Frontal cortex (tissue), 4 donors: ENCODE results near the gene LRIG3. TPM values are rescaled to one million over a fixed set of nuclear protein-coding genes. Genes with fewer than 3 reads are reported as not detected.
"Not testable (repeated sequence)": the region's sequence is repeated elsewhere in the genome, so short reads cannot be mapped to it uniquely, and the experiment has no call there.

Experiments
- DNase-seq, 2 donors: peaks; one replicate each; pipeline ENCODE4 v3.0.0; 2012; ENCODE audit warnings: low spot score in 2 of 2
- FAIRE-seq: peaks from 2 replicates; lab custom pipeline; 2012; peaks lifted over from hg19 to GRCh38; lab: Jason Lieb, UNC
- total RNA-seq: library from RNA; depleted of rRNA; stranded (reverse); fragments of >200 nt; gene quantifications from one replicate; pipeline ENCODE4 v1.2.3, GENCODE V29; 2014
- donor health status: control.
- donor health status: control.
- donor health status: control.

The LRIG3 gene
- total RNA-seq, 1 donor from 2014 or later: 10.6 TPM

DNA sequence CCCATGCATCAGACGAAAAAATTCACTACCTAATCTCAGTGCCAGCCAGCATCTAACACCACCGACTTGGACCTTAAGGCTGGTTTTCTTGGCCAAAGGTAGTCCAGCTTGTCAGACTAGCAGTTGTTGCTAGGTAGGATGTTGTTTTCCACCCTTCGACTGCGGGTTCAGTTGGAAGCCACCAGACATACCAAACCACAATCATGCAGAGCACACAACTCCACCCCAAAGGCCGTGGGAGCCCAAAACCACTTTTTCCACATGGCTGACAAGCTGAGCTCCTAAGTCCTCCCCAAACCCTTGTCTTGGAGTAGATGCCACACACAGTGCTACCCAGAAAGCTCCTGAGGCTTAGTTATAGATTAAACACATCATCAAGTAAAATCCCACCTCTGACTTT, 46.8 kb downstream of the LRIG3 start:
- DNase-seq (no peak), FAIRE-seq (no peak)

DNA sequence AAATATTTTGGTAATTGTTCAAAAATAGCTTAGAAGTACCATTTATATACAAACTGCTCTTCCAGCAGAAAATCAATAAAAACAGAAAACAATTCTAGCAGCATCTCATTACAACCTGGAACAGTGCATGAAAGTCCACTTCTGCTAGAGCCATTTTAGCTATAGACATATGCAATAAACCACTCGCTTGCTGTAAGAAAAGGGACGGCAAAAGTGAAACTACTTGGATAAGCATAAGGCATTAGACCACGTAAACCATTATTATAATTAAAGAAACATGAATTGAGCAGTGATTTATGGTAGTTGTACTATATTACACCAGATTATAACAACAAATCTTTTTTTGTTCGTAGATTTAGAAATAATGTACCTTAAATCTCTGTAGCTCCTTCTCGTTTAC, 48.7 kb downstream of the LRIG3 start:
- no peak for DNase-seq
- FAIRE-seq: no peak

DNA sequence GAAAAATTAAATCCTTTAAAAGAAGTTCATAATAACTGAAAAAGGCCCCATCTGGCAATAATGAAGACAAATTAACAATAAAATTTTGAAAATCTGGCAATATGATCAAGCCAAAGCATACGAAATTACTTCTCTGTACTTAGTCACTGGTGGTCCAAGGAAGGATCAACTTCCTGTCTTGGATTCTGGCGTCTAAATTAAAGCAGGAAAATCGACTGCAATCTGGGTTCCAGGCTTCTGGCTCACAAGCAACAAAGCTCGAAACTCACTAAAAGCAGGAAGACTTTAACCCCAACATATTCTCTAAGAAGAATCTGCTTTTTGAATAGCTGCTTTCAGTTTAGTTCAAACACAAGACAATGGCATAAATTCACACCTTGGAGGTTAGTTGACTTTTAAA, 49.7 kb downstream of the LRIG3 start:
- DNase-seq (no peak), FAIRE-seq (no peak)

DNA sequence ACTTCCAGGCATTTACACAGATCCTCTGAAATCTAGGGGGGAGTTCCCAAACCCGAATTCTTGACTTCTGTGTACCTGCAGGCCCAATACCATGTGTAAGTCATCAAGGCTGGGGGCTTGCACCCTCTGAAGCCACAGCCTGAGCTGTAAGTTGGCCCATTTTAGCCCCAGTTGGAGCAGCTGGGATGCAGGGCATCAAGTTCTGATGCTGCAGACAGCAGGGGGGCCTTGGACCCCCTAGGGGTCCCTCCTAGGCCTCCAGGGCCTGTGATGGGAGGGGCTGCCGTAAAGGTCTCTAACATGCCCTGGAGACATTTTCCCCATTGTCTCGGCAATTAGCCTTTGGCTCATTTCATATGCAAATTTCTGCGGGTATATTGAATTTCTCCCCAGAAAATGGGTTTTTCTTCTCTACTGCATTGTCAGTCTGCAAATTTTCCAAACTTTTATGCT, 59.5 kb downstream of the LRIG3 start:
- FAIRE-seq (no peak), DNase-seq (no peak)

DNA sequence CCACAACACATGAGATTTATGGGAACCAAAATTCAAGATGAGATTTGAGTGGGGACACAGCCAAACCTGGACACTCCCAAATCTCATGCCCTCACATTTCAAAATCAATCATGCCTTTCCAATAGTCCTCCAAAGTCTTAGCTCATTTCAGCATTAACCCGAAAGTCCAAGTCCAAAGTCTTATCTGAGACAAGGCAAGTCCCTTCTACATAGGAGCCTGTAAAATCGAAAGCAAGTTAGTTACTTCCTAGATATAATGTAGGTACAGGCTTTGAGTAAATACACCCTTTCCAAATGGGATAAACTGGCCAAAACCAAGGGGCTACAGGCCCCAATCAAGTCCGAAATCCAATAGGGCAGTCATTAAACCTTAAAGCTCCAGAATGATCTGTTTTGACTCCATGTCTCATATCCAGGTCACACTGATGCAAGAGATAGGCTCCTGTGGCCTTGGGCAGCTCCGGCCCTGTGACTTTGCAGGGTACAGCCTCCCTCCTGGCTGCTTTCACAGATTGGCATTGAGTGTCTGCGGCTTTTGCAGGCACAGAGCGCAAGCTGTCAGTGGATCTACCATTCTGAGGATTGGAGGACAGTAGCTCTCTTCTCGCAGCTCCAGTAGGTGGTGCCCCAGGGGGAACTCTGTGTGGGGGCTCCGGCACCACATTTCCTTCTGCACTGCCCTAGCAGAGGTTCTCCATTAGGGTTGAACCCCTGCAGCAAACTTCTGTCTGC, 60.1 kb downstream of the LRIG3 start:
- FAIRE-seq: no peak
- DNase-seq: no peak

DNA sequence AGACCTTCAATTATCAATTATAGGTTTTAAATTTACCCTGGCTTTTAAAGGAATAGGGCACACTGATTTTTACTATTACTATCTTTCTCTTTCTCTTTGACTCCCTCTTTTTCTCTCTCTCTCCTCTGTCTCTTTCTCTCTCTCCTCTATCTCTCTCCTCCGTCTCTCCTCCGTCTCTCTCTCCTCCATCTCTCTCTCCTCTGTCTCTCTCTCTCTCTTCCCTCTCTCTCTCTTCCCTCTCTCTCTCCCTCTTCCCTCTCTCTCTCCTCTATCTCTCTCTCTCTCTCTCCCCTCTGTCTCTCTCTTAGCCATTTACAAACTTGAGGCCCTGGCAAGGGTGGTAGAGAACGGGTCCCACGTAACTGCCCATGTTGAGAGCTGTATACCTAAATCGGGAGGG, 62.3 kb downstream of the LRIG3 start:
- FAIRE-seq (no peak), DNase-seq (no peak)

DNA sequence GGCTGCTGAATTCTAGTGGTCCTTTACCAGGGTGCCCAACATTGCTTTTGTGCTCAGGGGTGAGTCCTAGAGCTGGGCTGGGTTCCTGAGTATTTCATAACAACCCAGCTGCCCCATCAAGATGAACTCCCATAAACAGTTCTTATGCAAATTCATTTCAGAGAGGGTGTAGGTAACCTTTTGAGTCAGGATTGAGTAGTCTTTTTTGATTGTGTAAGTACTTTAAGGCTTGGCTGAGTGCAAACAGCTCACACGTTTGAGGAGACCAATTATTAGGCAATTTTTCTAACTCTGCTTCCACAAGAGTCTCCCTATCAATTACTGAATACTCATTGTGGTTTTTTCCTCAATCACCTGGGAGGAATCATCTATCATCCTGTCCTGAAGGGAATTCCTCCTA, 63.1 kb downstream of the LRIG3 start:
- DNase-seq, FAIRE-seq: not testable (repeated sequence)

DNA sequence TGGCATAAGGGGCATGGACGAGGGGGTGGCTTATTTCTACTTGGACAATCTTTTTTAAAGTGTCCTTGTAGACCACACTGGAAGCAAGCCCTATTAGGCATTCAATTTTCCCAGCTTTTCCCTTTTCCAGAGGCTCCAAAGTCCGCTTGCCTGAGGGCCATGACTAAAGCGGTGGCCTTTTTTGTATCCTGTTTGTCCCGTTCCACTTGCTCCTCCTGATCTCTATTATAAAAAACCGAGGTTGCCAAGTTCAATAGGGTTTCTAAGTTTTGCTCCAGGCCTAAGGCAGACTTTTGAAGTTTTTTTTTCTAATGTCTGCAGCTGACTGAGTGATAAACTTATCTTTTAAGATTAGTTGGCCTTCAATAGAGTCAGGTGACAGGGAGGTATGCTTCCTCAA, 64.7 kb downstream of the LRIG3 start:
- not testable (repeated sequence) for FAIRE-seq, DNase-seq

DNA sequence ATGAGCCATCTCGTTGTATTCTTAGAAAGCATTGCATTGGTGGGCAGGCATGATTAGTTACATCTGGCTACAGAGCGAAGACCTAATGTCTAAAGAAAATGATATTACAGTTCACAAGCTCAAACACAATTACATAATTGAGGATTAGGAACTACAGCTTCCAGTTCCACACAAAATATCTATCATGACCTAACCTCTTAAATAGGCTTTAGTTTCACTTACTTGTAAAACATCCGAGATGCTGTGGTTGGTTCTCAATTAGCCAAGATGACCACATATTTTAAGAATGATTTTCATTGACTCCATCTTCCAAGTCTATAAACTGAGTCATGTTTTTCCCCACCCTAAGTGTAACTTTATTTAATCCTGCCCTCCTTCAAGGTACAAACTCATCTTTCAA, 69.5 kb downstream of the LRIG3 start:
- DNase-seq: no peak
- no peak for FAIRE-seq

DNA sequence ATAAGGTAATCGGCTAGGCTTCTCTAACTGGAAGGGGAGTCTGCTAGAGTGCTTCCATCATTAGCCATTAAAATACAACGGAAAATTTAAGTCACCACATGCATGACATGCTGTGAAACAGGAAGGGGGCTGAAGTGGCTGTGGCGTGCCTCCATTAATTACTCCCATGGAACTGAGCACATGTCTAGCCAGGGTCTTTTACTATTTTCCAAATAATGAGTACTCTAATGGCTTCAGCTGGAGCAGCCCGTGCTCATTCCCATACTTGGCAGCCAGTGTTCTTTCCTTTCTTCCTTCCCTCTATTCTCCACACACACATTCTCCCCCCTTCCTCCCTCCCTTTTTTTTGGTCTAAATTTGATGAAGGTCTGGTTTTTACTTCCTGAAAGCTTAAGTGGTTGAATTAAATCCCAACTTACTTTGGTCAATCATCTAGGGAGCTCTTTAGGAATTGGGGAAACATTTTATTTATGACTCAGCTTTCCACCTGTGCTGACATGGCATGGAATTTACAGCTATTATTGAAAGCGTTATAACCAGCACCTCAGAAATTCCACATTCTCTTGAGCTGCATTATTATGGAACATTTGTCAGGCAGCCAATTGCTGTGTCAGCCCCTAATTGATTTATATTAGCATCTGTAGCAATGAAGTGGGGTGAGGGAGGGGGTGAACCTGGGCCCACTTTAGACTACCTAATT, 72.3 kb downstream of the LRIG3 start:
- FAIRE-seq (no peak), DNase-seq (no peak)

DNA sequence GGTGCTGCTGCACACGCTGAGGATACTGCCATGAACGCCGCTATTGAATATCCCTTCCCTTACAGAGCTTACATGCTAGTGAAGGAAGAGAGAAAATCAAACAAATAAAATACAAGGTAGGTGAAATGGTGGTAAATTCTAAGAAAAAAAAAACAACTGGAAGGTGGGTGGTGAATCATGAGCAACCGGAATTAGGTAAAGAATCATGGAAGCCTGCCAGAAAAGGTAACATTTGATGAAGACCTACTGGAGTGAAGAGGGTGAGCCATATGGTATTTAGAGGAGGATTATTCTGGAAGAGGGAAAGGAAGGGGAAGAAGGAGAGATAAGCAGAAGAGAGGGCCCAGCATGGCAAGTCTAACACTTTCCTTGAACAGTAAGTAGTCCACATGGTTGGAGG, 76.1 kb downstream of the LRIG3 start:
- DNase-seq (no peak), FAIRE-seq (no peak)

DNA sequence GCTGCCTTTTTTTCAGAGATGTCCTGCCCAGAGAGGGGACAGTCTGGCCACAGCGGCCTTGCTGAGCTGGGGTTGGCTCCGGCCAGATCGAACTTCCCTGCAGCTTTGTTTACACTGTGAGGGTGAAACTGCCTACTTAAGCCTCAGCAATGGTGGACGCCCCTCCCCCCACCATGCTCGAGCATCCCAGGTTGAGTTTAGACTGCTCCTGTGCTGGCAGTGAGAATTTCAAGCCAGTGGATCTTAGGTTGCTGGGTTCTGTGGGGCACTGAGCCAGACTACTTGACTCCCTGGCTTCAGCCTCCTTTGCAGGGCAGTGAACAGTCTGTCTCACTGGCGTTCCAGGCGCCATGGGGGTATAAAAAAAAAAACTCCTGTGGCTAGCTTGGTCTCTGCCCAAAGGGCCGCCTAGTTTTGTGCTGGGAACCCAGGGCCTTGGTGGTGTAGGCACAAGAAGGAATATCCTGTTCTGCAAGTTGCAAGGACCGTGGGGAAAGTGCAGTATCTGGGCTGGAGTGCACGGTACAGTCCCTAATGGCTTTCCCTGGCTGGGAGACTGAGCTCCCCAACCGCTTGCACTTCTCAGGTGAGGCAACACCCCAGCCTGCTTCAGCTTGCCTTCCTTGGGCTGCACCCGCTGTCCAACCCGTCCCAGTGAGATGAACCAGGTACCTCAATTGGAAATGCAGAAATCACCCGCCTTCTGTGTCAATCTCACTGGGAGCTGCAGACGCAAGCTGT, 79.1 kb downstream of the LRIG3 start:
- no peak for DNase-seq
- no peak for FAIRE-seq

DNA sequence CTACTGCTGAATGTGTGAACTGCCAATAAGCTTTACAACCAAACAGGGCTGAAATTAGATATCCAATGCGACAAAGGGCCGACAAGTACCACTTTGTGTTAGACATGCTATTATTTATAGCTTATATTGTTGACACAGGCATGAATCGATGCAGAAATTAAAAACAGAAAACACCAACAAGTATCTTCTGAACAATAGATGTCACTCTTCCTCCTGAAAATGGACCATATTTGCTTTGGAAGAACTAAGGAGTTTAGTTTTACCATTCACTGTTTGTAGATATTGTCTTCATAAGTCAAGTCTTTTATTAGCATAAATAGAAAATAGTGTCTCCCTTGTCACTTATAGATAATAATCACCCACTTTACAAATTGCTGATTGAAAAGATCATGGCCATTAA, 86.5 kb downstream of the LRIG3 start:
- FAIRE-seq (peak; percentile 24), DNase-seq (no peak)

DNA sequence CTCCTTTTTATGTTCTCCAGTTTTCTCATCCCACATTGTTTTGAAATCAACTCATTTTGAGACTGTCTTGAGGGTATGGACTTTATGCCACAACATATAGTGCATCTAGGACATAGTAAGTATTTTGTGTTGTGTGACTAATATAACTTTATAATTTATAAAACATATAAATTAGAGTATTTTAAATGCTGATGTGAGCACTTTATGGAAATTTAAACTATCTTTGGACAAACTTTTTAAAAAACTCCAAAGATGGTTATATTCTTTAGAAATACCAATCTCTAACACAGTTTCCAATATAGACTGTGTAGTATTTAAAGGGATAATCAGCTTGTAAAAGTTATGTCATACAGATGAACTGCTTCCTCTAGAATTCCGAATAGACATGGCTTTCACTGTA, 87.4 kb downstream of the LRIG3 start:
- DNase-seq (no peak), FAIRE-seq (no peak)
